Effector memory CD4-positive, alpha-beta T cell (primary cell): ENCODE measurements around the gene GPC5.

ENCODE experiments used
- DNase-seq, 3 donors: peaks; one replicate each; pipeline ENCODE4 v3.0.0-alpha.2; 2020
- H3K27ac ChIP-seq: 2 replicates; pipeline ENCODE4 v1.7.0; 2013; ENCODE audit warnings: mild to moderate bottlenecking, low read length, moderate library complexity; ENCODE audit not compliant: insufficient read depth, poor library complexity, severe bottlenecking
- H3K27me3 ChIP-seq: replicated peaks from 2 replicates; pipeline ENCODE4 v1.7.0; 2013; ENCODE audit warnings: mild to moderate bottlenecking, low read length; ENCODE audit not compliant: insufficient read depth, control insufficient read depth, poor library complexity, severe bottlenecking
- H3K36me3 ChIP-seq: 2 replicates; pipeline ENCODE4 v1.7.0; 2013; ENCODE audit warnings: mild to moderate bottlenecking, low read length, moderate library complexity; ENCODE audit not compliant: control insufficient read depth, insufficient read depth
- H3K4me1 ChIP-seq: 2 replicates; pipeline ENCODE4 v1.7.0; 2013; ENCODE audit warnings: low read length, mild to moderate bottlenecking; ENCODE audit not compliant: control insufficient read depth, insufficient read depth, poor library complexity, severe bottlenecking
- H3K4me3 ChIP-seq: 2 replicates; pipeline ENCODE4 v1.7.0; 2013; ENCODE audit warnings: low read length, low read depth, mild to moderate bottlenecking; ENCODE audit not compliant: insufficient read depth, poor library complexity, severe bottlenecking
- H3K9me3 ChIP-seq: 2 replicates; pipeline ENCODE4 v1.7.0; 2013; ENCODE audit warnings: mild to moderate bottlenecking, low read length, moderate library complexity; ENCODE audit not compliant: control insufficient read depth

The GPC5 gene

DNA sequence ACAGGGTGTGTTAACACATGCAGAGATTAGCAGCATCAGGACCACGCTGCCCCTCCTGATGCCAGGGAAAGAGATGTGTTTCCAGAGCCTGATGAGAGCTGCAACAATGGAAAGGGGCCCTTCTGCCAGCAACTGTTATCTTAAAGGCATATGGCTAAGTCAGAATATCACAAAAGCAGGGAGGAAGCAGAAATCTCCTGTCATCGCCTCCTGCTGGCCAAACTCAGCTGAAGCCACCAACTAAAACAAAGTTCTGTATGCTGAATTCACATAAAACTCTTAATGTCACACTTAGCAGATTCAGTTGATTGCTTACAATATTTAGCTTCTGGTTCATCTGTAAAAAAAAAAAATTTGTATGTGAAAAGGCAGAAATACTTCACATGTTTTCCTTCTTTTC, 178.2 kb downstream of the GPC5 start:
- Histone ChIP-seq H3K36me3 (no peaks in the 10 kb centered on the region), H3K27ac (no peak overlapping the region), H3K27me3 (no peaks in the 10 kb centered on the region), H3K9me3 (no peaks in the 10 kb centered on the region), H3K4me1 (no peaks in the 10 kb centered on the region), H3K4me3 (no peak overlapping the region)
- DNase-seq: no peak

DNA sequence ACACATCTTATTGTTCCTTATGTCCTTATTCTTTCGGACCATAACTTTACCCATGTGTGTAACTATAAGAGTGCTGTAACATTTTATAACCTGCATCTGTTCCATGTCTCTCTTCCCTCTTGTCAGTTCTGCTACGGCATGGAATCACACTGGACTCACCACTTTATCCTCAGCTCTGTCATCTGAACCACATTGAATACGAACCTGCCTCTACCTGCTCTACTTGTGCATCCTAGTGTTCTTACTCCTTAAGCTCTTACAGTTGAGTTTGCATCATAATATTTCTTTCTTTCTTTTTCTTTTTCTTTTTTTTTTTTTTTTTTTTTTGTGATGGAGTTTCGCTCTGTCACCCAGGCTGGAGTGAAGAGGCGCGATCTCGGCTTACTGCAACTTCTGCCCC, 180.9 kb downstream of the GPC5 start:
- Histone ChIP-seq H3K27ac (no peak overlapping the region), H3K4me3 (no peak overlapping the region), H3K27me3 (no peaks in the 10 kb centered on the region), H3K9me3 (no peaks in the 10 kb centered on the region), H3K4me1 (no peaks in the 10 kb centered on the region), H3K36me3 (no peaks in the 10 kb centered on the region)
- DNase-seq: no peak

DNA sequence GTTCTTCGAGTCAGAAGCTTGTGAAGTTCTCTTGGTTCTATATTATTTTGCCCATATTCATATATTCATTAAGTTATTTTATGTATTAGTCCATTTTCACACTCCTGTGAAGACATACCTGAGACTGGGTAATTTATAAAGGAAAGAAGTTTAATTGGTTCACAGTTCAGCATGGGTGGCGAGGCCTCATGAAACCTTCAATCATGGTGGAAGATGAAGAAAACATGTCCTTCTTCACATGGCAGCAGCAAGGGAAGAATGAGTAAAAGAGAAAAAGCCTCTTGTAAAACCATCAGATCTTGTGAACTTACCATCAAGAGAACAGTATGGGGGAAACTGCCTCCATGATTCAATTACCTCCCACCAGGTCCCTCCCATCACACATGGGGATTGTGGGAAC, 182.3 kb downstream of the GPC5 start:
- H3K4me3 ChIP-seq: no peak overlapping the region
- no peak for DNase-seq

DNA sequence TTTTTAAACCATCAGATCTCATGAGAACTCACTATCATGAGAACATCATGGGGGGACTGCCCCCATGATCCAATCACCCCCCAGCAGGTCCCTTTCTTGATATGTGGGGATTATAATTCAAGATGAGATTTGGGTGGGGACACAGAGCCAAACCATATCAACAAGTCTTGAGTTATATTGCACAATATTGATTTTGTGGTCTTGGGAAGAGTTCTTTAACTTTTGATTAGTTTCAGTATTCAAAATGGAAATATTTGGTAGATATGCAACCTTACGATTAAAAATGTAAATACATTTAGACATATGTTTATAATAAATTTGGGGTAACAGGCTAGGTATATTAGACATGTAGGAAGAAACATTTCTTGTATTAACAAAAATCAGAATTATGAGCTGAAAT, 188.2 kb downstream of the GPC5 start:
- DNase-seq: no peak
- H3K27ac ChIP-seq: no peak overlapping the region
- no peaks in the 10 kb centered on the region for H3K27me3 ChIP-seq
- no peak overlapping the region for H3K4me3 ChIP-seq
- no peaks in the 10 kb centered on the region for H3K36me3 ChIP-seq
- H3K9me3 ChIP-seq: peaks cover 4% of the 10 kb centered on the region
- no peaks in the 10 kb centered on the region for H3K4me1 ChIP-seq

More for the DNA sequence above, 182.3 kb downstream of the GPC5 start:
- Histone ChIP-seq H3K9me3 (no peaks in the 10 kb centered on the region), H3K36me3 (no peaks in the 10 kb centered on the region), H3K27ac (no peak overlapping the region), H3K27me3 (no peaks in the 10 kb centered on the region), H3K4me1 (no peaks in the 10 kb centered on the region)

DNA sequence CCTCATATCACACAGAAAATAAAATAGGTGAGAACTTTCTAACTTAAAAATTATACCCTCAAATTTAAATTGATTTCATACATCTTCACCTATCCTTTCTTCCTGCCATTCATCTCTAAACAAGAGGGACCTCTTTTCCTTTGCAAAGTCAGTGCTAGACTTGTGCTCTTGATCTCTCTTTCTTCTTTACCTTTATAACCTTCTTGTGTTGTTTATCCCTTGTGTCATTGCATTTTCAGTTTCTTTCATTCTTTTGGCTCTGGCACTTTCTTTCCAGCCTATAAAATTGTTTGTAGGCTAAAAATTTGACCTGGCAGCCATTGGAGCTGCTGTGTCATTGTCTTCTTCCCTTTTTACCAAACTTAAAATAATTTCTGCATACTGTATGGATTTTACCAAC, 190.1 kb downstream of the GPC5 start:
- Histone ChIP-seq H3K36me3 (no peaks in the 10 kb centered on the region), H3K9me3 (peaks cover 4% of the 10 kb centered on the region), H3K27me3 (no peaks in the 10 kb centered on the region), H3K4me3 (no peak overlapping the region), H3K27ac (no peak overlapping the region), H3K4me1 (no peaks in the 10 kb centered on the region)
- no peak for DNase-seq

DNA sequence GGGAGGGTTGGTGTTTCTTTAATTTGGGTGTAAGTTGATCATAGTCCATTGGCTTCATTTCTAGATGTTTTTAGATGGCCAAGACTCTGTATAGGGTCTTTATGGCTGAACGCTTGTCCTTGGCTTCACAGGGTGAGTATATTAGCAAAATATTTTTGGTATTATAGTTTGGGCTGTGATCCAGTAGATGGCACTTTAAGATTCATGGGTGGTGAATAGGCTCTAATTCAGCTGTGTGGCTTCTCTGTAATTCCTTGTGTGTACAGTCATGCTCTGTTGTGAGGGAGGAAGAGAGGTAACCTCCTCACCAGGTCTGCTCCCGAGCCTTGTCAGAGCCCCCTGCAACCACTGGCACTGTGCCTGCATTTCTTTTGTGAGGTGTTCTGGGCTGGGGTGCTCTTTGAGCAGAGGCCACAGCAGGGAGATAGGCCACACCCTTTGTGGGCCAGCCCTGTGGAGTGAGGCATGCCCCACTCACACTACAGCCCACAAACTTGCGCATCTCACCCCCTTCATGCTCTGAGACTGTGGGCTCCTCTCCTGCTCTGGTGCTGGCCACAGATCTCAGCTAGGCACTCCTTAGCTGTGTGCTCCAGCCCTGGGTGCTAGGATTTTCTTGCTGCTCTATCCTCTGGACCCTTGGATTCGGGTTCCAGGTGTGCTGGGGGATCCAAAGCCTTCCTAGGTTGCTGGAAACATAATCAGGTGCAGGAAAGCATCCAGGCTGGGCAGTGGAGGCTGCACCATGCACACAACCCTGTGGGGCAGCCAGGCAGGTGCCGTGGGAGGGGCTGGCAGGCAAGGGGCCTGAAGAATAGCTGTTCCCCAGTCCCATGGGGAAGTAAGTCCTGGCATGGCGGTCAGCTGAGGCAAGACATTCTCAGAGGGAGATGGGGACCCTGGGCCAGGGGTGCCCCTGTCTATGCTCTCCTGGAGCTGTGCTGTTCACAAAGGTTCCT, 193.9 kb downstream of the GPC5 start:
- Histone ChIP-seq H3K36me3 (no peaks in the 10 kb centered on the region), H3K27ac (no peak overlapping the region), H3K4me1 (no peaks in the 10 kb centered on the region), H3K27me3 (no peaks in the 10 kb centered on the region), H3K9me3 (peaks cover 4% of the 10 kb centered on the region), H3K4me3 (no peak overlapping the region)
- DNase-seq: no peak

DNA sequence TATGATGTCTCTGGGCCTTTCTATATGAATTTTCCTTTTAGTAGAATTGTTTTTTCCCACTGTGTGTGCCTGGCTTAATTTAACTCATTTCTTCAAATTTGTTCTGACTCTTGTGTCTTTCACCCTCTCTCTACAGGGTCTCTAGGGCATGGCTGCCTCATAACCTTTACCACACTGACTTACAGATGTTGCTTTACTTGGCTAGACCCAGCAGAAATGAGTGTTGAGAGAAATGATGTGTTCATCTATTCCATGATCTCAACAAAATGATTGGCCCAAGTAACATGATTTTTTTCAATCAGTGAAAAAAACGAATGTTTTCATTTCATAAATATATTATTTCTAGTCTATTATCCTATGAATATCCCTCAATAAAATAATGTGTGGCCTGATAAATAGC, 195.0 kb downstream of the GPC5 start:
- peaks cover 4% of the 10 kb centered on the region for H3K9me3 ChIP-seq
- DNase-seq: no peak
- H3K4me1 ChIP-seq: no peaks in the 10 kb centered on the region
- H3K27me3 ChIP-seq: no peaks in the 10 kb centered on the region
- H3K4me3 ChIP-seq: no peak overlapping the region
- no peaks in the 10 kb centered on the region for H3K36me3 ChIP-seq
- H3K27ac ChIP-seq: no peak overlapping the region

DNA sequence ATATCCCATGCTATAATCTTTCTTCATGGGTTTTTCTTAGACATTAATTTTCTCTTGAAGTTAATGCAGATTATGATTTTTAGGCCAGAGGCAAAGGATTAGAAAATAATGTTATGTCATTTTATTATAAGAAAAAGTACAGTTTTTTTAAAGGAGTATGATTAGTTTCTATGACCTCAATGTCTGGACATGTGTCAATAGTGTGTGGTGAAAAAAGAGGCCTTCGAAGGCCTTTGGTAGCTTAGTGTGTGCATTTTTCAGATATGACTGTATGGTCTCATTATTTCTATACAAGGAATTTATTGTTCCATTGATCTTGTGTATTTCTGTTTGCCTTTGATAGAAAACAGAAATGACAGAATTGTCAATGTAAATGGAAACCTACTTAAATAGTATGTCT, 195.6 kb downstream of the GPC5 start:
- Histone ChIP-seq H3K4me1 (no peaks in the 10 kb centered on the region), H3K27me3 (no peaks in the 10 kb centered on the region), H3K4me3 (no peak overlapping the region), H3K36me3 (no peaks in the 10 kb centered on the region), H3K27ac (no peak overlapping the region), H3K9me3 (peaks cover 4% of the 10 kb centered on the region)
- DNase-seq: no peak

DNA sequence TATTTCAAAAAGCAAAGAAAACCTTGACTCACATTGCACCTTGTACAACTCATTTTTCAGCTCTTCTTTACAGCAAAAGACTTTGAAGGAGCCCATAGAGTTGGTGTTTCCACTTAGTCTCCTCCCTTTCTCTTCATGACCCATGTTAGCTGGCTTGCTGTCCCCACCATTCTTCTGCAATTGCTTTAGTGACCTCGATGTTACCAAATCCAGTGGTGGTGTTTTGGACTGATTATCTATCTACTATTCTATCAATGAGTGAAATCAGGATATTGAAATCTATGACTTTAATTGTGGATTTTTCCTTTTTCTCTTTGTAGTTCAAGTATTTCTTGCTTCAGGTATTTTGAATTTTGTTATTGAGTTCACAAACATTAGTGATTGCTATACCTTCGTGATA, 197.3 kb downstream of the GPC5 start:
- DNase-seq: no peak
- H3K9me3 ChIP-seq: peaks cover 4% of the 10 kb centered on the region
- no peak overlapping the region for H3K27ac ChIP-seq
- H3K4me3 ChIP-seq: no peak overlapping the region
- no peaks in the 10 kb centered on the region for H3K36me3 ChIP-seq
- no peaks in the 10 kb centered on the region for H3K4me1 ChIP-seq
- H3K27me3 ChIP-seq: no peaks in the 10 kb centered on the region

DNA sequence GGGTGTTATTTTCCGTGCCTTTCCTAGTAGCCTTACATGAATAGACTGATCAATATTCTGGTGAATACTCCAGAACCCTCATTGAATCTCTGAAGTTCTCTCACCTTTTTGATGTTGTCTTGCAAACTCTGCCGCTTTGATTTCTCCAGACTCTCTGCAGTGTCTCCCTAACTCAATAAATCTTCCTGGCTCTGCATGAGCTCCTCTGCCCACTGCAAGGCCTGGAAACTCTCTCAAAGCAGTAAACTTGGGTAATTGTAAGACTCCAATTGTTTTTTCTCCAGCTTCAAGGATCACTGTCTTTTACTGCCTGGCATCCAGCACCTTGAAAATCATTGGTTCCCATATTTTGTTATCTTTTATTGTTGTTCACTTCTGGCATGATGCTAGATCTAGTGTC, 198.4 kb downstream of the GPC5 start:
- Histone ChIP-seq H3K27ac (no peak overlapping the region), H3K9me3 (no peaks in the 10 kb centered on the region), H3K4me3 (no peak overlapping the region), H3K4me1 (no peaks in the 10 kb centered on the region), H3K27me3 (no peaks in the 10 kb centered on the region), H3K36me3 (no peaks in the 10 kb centered on the region)
- no peak for DNase-seq
